Measurements from ENCODE around the gene SYNE2. TPM values are rescaled to one million over a fixed set of nuclear protein-coding genes. Genes with fewer than 3 reads are reported as not detected.

Gene SYNE2
- total and polyA plus RNA-seq, 2 of the 8 experiments (the other 6 are each of a cell fraction or from before 2014, with no cell fraction given) = 32.6 to 46.1 TPM

DNA sequence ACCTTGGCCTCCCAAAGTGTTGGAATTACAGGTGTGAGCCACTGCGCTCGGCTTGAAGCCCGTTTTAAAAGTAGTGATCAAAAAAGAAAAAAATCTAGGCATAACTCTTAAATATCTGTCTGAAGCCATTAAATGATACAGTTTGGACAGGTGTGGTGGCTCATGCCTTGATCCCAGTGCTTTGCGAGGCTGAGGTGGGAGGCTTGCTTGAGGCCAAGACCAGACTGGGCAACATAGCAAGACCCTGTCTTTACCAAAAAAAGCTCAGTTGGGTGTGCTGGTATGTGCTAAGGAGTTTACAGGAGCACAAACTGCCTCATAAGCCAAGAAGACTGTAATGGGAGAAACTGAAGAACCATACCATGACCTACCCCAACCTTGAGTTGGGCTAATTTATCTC lies 26.0 kb downstream of the SYNE2 start (continued):
- TF ChIP-seq, protein P1, sequence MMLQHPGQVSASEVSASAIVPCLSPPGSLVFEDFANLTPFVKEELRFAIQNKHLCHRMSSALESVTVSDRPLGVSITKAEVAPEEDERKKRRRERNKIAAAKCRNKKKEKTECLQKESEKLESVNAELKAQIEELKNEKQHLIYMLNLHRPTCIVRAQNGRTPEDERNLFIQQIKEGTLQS (IDR thresholded peaks at IDR 0.05; ENCODE audit: insufficient read depth, low read depth, low read length) = no peak
- TF ChIP-seq BCL11A (IDR thresholded peaks at IDR 0.05; ENCODE audit: low read depth in 2 of 2, low read length in 2 of 2) (no peak), PHF8 (conservative IDR thresholded peaks at IDR 0.05; ENCODE audit: low read depth, low read length) (no peak)

Measured in H1 (cell line).